ENCODE data around the gene FNTB. TPM values are rescaled to one million over a fixed set of nuclear protein-coding genes. Genes with fewer than 3 reads are reported as not detected.

Gene FNTB
- total and polyA plus RNA-seq, 2 donors (not counting 3 experiments of a cell fraction or from before 2014, with no cell fraction given) = 21.0 to 21.6 TPM

DNA sequence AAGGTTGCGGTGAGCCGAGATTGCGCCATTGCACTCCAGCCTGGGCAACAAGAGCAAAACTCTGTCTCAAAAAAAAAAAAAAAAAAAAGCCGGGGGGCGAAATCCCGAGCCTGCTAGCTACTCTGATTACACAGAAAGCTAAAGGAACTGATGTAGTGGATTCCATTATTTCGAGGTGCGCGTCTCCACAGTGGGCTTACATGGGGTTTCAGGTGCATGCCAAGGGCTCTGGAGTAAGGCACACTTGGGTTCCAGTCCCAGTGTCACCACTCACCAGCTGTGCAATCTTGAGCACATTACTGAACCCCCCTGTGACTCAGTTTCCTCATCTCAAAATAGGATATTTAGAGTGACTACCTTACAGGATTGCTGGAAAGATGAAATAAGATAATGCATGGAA, 12.9 kb upstream of the FNTB start:
- Histone ChIP-seq H3K9ac (replicated peaks; ENCODE audit: extremely low read depth, insufficient read depth, low read length) (no peak overlapping the region), H2AFZ (ENCODE audit: low read depth, low read length) (no peak overlapping the region), H3K9me1 (replicated peaks; ENCODE audit: control insufficient read depth, extremely low read depth, insufficient read depth, low read length) (no peaks in the 10 kb centered on the region), H3K36me3 (ENCODE audit: control insufficient read depth in 2 of 2, extremely low read depth in 1 of 2, insufficient read depth in 2 of 2, low read length in 2 of 2) (no peaks in the 10 kb centered on the region), H3K79me2 (ENCODE audit: control insufficient read depth, insufficient read depth, low read length) (no peaks in the 10 kb centered on the region), H3K27ac (ENCODE audit: insufficient read depth, low read depth, low read length) (no peak overlapping the region), H3K4me3 (replicated peaks in 1 of 3; ENCODE audit: insufficient read depth in 1 of 3, low read depth in 1 of 3, low read length in 3 of 3) (no peak overlapping the region), H3K4me2 (ENCODE audit: insufficient read depth, low read length) (no peak overlapping the region), H3K27me3 (ENCODE audit: control insufficient read depth in 2 of 2, insufficient read depth in 2 of 2, low read length in 2 of 2) (peaks cover 1 to 3% of the 10 kb centered on the region in 2 experiments), H3K4me1 (ENCODE audit: control insufficient read depth, extremely low read depth, insufficient read depth, low read length) (peaks cover 6% of the 10 kb centered on the region), H3K9me3 (replicated peaks; ENCODE audit: control insufficient read depth, insufficient read depth, low read length) (no peaks in the 10 kb centered on the region), H4K20me1 (replicated peaks; ENCODE audit: control insufficient read depth, extremely low read depth, insufficient read depth, low read length) (no peaks in the 10 kb centered on the region)
- FAIRE-seq (no peak), DNase-seq (ENCODE audit: low read depth, low spot score) (no peak)
- intact Hi-C loops (cut with micrococcal nuclease) (no loop called here), dilution Hi-C loops (cut with MboI; ENCODE audit: extremely low pct_ligation_motif_present, low sequenced_read_pairs) (no loop called here)
- ChIA-PET CTCF (interaction anchor here (0.5 to 3.7 kb wide), 4 partner anchors 8 to 18 kb away, joined by 3 to 17 read pairs (median 6); partner anchors contain the start of gene FNTB), POLR2A (no interaction called here)
- BruUV-seq (replicated peaks) = no TSS peak
- TF ChIP-seq POLR2A (IDR thresholded peaks at IDR 0.05; ENCODE audit: low read depth, low read length) (no peak), MYC (IDR thresholded peaks at IDR 0.05; ENCODE audit: low read depth, low read length) (no peak), POLR2AphosphoS5 (IDR thresholded peaks at IDR 0.05; ENCODE audit: insufficient read depth, low read depth, low read length) (no peak), JUN (IDR thresholded peaks at IDR 0.05; ENCODE audit: borderline replicate concordance, insufficient read depth, insufficient read length, low read depth) (no peak), FOS (IDR thresholded peaks at IDR 0.05; ENCODE audit: borderline replicate concordance, insufficient read depth, low read length) (no peak), GATA2 (IDR thresholded peaks at IDR 0.05; ENCODE audit: insufficient read depth, insufficient read length, low read depth, low read length) (no peak), EZH2 (IDR thresholded peaks at IDR 0.05; ENCODE audit: borderline replicate concordance, low read depth, low read length, severe bottlenecking) (no peak)
- TF ChIP-seq, protein P1, sequence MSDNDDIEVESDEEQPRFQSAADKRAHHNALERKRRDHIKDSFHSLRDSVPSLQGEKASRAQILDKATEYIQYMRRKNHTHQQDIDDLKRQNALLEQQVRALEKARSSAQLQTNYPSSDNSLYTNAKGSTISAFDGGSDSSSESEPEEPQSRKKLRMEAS (IDR thresholded peaks at IDR 0.05; ENCODE audit: insufficient read depth, insufficient read length) = no peak
- TF ChIP-seq, protein P2, sequence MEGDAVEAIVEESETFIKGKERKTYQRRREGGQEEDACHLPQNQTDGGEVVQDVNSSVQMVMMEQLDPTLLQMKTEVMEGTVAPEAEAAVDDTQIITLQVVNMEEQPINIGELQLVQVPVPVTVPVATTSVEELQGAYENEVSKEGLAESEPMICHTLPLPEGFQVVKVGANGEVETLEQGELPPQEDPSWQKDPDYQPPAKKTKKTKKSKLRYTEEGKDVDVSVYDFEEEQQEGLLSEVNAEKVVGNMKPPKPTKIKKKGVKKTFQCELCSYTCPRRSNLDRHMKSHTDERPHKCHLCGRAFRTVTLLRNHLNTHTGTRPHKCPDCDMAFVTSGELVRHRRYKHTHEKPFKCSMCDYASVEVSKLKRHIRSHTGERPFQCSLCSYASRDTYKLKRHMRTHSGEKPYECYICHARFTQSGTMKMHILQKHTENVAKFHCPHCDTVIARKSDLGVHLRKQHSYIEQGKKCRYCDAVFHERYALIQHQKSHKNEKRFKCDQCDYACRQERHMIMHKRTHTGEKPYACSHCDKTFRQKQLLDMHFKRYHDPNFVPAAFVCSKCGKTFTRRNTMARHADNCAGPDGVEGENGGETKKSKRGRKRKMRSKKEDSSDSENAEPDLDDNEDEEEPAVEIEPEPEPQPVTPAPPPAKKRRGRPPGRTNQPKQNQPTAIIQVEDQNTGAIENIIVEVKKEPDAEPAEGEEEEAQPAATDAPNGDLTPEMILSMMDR (IDR thresholded peaks at IDR 0.05; ENCODE audit: extremely low read depth in 1 of 2, insufficient read depth in 1 of 2, low read depth in 1 of 2, low read length in 2 of 2) = no peak

All from endothelial cell of umbilical vein (primary cell).